Myocyte (in vitro differentiated cells): Measurements from ENCODE around the gene CATSPER3. TPM values are rescaled to one million over a fixed set of nuclear protein-coding genes. Genes with fewer than 3 reads are reported as not detected.
"Not testable (repeated sequence)": the region's sequence is repeated elsewhere in the genome, so short reads cannot be mapped to it uniquely, and the experiment has no call there.

Experiments
- DNase-seq: peaks from one replicate; pipeline ENCODE4 v3.0.0-alpha.2; 2012; ENCODE audit warnings: low read depth
- total RNA-seq: library from RNA; depleted of rRNA; stranded (reverse); fragments of >200 nt; gene quantifications from 2 replicates; pipeline ENCODE4 v1.2.3, GENCODE V29; 2014

CATSPER3 gene
- total RNA-seq, 1 donor from 2014 or later = not detected

- peak; percentile 9 for DNase-seq
Measured at GRCh38 chr5:134975078-134975715, 7.5 kb downstream of the CATSPER3 start.

- no peak for DNase-seq
Measured at GRCh38 chr5:134975843-134976242, 8.1 kb downstream of the CATSPER3 start.

- DNase-seq = no peak
Measured at GRCh38 chr5:134976841-134977240, 9.1 kb downstream of the CATSPER3 start.

- DNase-seq = no peak
Measured at GRCh38 chr5:134979416-134979815, 11.7 kb downstream of the CATSPER3 start.

- DNase-seq = no peak
Measured at GRCh38 chr5:134982230-134982629, 14.5 kb downstream of the CATSPER3 start.

- DNase-seq = peak; percentile 40
Measured at GRCh38 chr5:134989266-134989830, 21.6 kb downstream of the CATSPER3 start.

GRCh38 chr5:134990183-134990582, 22.5 kb downstream of the CATSPER3 start:
- DNase-seq = not testable (repeated sequence)

- no peak for DNase-seq
Measured at GRCh38 chr5:134992148-134992547, 24.4 kb downstream of the CATSPER3 start.

GRCh38 chr5:134993161-134993560, 25.5 kb downstream of the CATSPER3 start:
- no peak for DNase-seq

- no peak for DNase-seq
Measured at GRCh38 chr5:134994560-134995156, 27.0 kb downstream of the CATSPER3 start.

- no peak for DNase-seq
Measured at GRCh38 chr5:134995850-134996402, 28.2 kb downstream of the CATSPER3 start.

- no peak for DNase-seq
Measured at GRCh38 chr5:134997015-134997414, 29.3 kb downstream of the CATSPER3 start.

GRCh38 chr5:134998068-134998467, 30.4 kb downstream of the CATSPER3 start:
- not testable (repeated sequence) for DNase-seq

- no peak for DNase-seq
Measured at GRCh38 chr5:135004376-135004775, 36.7 kb downstream of the CATSPER3 start.

- DNase-seq = no peak
Measured at GRCh38 chr5:135005076-135005475, 37.4 kb downstream of the CATSPER3 start.

- no peak for DNase-seq
Measured at GRCh38 chr5:135007305-135007704, 39.6 kb downstream of the CATSPER3 start.

- DNase-seq = no peak
Measured at GRCh38 chr5:135007749-135008363, 40.1 kb downstream of the CATSPER3 start.

GRCh38 chr5:135008556-135008955, 40.8 kb downstream of the CATSPER3 start:
- DNase-seq = no peak

GRCh38 chr5:135008981-135009735, 41.5 kb downstream of the CATSPER3 start:
- no peak for DNase-seq

GRCh38 chr5:135009736-135010501, 42.2 kb downstream of the CATSPER3 start:
- DNase-seq = no peak
